Measurements from ENCODE around the gene KCNQ1OT1.

The KCNQ1OT1 gene

DNA sequence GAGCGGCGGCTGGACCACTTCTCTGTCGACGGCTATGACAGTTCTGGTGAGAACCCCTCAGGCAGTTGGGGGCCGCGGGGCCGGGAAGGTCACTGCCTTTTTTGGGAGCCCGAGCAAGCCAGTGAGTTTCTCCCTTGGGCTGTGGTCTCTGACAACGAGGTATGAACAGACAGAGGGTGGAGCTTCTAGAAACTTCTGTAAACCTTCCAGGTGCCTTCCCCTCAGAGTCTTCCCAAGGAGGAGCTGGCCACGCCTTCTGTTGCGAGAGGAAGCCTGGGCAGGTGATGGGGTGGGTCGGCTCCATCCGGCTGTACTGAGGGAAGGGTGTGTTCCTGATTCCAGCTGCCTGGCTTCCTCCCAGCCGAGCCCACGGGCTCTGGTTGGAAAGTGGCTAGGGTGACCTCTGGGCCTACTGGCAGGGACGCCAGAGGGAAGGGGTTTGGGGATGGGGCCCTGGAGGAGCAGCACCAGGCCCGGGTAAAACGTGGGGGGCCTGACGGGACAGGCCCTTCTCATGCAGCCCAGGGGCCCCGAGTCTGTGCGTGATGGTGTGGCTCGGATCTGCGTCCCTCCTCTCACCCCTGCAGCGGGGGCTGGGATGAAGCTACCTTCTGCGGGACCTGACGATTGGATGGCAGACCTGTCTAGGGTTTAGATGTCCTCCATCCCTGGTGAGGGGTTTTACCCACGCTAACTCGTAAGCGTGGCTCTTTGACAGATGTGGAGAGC is 110.8 kb downstream of the KCNQ1OT1 start:
- Mint-ChIP-seq H3K4me3 (no peak overlapping the region), H3K9me3 (no peaks in the 10 kb centered on the region), H3K27me3 (ENCODE audit: low read depth) (no peaks in the 10 kb centered on the region), H3K27ac (no peak overlapping the region), H3K36me3 (ENCODE audit: low read depth) (no peaks in the 10 kb centered on the region), H3K4me1 (ENCODE audit: low read depth) (no peaks in the 10 kb centered on the region)
- DNase-seq (ENCODE audit: low spot score) = no peak

DNA sequence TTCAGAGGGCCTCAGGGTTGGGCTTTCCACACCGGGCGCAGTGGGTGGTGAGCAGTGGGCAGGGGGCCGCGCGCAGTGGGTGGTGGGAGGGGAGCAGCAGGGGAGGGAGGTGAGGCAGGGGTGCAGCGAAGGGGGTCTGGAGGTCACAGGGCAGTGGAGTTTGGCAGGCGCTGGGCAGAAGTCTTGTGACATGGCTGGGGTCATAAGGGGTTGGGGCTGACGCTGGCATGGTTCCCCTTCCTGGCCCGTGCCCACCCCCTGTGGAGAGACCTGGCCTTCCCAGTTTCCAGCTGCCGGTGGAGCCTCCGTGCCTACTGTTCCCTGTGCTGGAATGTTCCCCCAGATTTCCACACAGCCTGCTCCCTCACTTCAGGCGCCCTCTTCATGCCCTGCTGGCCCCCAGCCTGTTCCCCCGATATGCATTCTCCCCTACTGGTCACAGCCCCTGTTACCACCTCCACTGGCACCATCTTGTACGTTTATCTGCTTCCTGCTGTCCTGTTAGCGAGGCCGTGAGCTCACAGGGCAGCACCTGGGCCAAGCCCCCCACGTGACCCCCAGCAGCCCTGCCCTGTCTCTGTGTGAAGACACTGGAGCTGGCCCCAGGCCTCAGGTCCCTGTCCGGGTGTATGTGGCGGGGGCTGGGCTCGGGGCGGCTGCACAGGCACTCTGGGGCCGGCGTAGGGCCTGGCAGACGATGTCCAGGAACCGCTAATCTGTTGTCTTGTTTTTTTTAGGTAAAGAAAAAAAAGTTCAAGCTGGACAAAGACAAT is 111.6 kb downstream of the KCNQ1OT1 start:
- Mint-ChIP-seq H3K27me3 (ENCODE audit: low read depth) (no peaks in the 10 kb centered on the region), H3K4me3 (no peak overlapping the region), H3K36me3 (ENCODE audit: low read depth) (no peaks in the 10 kb centered on the region), H3K4me1 (ENCODE audit: low read depth) (no peaks in the 10 kb centered on the region), H3K27ac (no peak overlapping the region), H3K9me3 (no peaks in the 10 kb centered on the region)
- DNase-seq (ENCODE audit: low spot score) = no peak

DNA sequence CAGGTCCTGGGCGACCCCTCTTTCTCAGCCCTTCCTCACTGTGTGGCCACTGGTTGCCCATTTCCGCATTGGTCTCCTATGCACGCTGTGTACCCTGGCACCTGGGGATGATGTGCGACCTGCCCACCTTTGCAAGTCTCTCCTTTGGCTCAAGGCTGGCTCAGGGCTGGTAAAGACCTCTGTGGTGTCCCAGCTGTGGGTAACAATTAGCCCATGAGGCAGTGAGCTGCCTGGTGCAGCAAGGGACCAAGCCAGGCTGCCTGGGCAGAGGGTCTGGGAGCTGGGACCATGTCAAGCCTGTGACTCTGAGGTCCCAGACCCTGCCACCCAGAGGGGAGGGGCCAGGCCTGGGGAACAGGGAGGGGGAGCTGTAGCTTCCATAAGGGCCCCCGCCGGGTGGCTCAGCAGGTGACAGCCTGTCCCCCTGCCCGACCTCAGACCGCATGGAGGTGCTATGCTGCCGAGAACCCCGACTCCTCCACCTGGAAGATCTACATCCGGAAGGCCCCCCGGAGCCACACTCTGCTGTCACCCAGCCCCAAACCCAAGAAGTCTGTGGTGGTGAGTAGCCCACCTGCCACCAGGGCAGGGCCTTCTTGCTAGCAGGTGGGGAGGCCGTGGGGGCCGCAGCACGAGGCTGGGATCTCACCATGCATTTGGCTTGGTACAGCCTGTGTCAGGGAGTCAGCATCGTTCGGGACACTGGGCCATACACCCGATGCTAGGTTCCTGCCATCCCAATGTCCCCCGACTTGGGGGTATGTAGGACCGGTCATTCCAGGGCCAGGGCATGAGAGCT is 112.5 kb downstream of the KCNQ1OT1 start:
- no peaks in the 10 kb centered on the region for H3K9me3 Mint-ChIP-seq
- no peaks in the 10 kb centered on the region for H3K27me3 Mint-ChIP-seq (ENCODE audit: low read depth)
- no peaks in the 10 kb centered on the region for H3K4me1 Mint-ChIP-seq (ENCODE audit: low read depth)
- no peaks in the 10 kb centered on the region for H3K36me3 Mint-ChIP-seq (ENCODE audit: low read depth)
- no peak overlapping the region for H3K27ac Mint-ChIP-seq
- DNase-seq (ENCODE audit: low spot score) = no peak
- H3K4me3 Mint-ChIP-seq = no peak overlapping the region

GRCh38 chr11:2586793-2587131 is 113.0 kb downstream of the KCNQ1OT1 start:
- Mint-ChIP-seq H3K9me3 (no peaks in the 10 kb centered on the region), H3K36me3 (ENCODE audit: low read depth) (no peaks in the 10 kb centered on the region), H3K27ac (no peak overlapping the region), H3K4me3 (no peak overlapping the region), H3K27me3 (ENCODE audit: low read depth) (no peaks in the 10 kb centered on the region), H3K4me1 (ENCODE audit: low read depth) (no peaks in the 10 kb centered on the region)
- DNase-seq (ENCODE audit: low spot score) = no peak

DNA sequence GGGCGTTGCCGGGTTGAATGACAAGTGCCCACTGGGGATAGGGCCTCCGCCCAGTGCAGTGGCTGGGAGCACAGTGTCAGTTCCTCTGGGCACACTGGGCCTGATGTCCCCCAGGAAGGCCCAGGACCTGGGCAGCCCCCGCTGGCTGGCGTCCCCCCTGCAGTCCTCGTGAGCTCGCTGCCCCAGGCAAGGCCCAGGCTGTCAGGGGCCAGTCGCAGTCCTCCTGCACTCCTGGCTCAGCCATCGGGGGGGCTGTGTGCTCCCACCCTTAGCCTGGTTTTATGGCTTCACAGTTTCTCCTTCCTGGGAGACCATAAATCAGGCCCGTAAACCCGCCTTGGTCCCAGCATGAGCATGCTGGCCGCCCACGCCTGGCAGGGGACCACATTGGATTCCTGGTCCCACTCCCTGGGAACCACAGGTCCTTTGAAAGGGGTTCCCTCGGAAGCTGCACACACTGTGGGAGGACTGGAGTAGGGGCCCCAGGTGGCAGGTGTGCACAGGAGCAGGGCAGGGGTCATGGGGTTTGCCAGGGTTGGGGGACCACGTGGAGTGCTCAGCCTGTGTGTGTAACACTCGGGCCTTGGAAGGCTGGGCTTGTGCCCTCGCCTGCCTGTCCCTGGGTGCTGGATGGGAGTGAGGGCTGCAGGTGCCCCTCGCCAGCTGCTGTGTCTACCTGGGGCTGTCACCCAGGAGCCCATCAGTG is 113.6 kb downstream of the KCNQ1OT1 start:
- no peaks in the 10 kb centered on the region for H3K27me3 Mint-ChIP-seq (ENCODE audit: low read depth)
- H3K36me3 Mint-ChIP-seq (ENCODE audit: low read depth) = no peaks in the 10 kb centered on the region
- no peaks in the 10 kb centered on the region for H3K4me1 Mint-ChIP-seq (ENCODE audit: low read depth)
- H3K27ac Mint-ChIP-seq = no peak overlapping the region
- H3K4me3 Mint-ChIP-seq = no peak overlapping the region
- H3K9me3 Mint-ChIP-seq = no peaks in the 10 kb centered on the region
- no peak for DNase-seq (ENCODE audit: low spot score)

- Mint-ChIP-seq H3K27ac (no peak overlapping the region), H3K36me3 (ENCODE audit: low read depth) (no peaks in the 10 kb centered on the region), H3K4me1 (ENCODE audit: low read depth) (no peaks in the 10 kb centered on the region), H3K9me3 (no peaks in the 10 kb centered on the region), H3K27me3 (ENCODE audit: low read depth) (no peaks in the 10 kb centered on the region), H3K4me3 (no peak overlapping the region)
- no peak for DNase-seq (ENCODE audit: low spot score)
These were observed 114.2 kb downstream of the KCNQ1OT1 start for GRCh38 chr11:2585566-2586086.

DNA sequence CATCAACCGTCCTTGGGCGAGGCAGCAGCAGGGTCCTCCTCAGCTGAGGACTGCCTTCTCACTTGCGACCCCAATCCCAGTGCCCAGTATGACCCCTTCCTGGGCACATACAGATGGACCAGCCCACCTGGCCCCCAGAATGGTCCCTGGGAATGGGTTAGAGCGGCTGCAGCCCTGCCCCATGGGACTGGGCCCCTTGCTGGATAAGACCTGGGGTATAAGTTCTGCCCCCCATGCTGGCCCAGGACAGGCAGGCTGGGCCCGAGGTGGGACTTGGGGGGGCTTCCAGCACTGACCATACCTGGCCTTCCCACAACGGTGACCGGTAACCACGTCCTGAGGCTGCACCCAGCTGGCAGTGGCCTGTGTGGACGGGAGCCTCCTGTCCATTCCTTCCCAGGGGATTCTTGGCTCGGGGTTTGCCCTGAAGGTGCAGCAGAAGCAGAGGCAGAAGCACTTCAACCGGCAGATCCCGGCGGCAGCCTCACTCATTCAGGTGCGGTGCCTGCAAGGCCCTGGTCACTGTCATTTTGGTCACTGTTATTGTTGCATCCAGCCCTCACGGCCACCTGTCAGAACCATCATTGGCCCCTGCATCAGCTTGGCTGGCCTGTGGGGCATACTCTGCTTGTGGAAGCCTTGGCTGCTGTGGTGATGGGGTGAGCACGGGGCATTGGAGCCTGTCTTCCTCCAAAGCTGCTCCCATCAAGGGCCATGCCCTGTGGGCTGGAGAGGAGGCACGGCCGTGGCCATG is 114.8 kb downstream of the KCNQ1OT1 start:
- Mint-ChIP-seq H3K27me3 (ENCODE audit: low read depth) (no peaks in the 10 kb centered on the region), H3K4me1 (ENCODE audit: low read depth) (no peaks in the 10 kb centered on the region), H3K36me3 (ENCODE audit: low read depth) (no peaks in the 10 kb centered on the region)

DNA sequence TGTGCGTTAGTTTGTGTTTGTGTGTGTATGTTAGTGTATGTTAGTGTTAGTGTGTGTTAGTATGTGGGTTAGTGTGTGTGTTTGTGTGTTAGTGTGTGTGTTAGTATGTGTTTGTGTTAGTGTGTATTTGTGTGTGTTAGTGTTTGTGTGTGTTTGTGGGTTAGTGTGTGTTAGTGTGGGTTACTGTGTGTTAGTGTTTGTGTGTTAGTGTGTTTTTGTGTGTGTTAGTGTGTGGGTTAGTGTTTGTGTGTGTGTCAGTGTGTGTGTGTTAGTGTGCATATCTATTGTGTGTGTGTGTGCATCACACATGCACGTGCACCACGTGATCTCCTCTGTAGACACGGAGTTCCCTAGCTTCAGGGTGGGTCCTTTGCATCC is 115.4 kb downstream of the KCNQ1OT1 start:
- H3K27me3 Mint-ChIP-seq (ENCODE audit: low read depth) = no peaks in the 10 kb centered on the region
- H3K9me3 Mint-ChIP-seq = no peaks in the 10 kb centered on the region
- no peak for DNase-seq (ENCODE audit: low spot score)
- no peaks in the 10 kb centered on the region for H3K4me1 Mint-ChIP-seq (ENCODE audit: low read depth)
- H3K4me3 Mint-ChIP-seq = no peak overlapping the region
- no peak overlapping the region for H3K27ac Mint-ChIP-seq
- no peaks in the 10 kb centered on the region for H3K36me3 Mint-ChIP-seq (ENCODE audit: low read depth)

More for the DNA sequence above, 114.8 kb downstream of the KCNQ1OT1 start:
- H3K27ac Mint-ChIP-seq = no peak overlapping the region
- no peak overlapping the region for H3K4me3 Mint-ChIP-seq
- H3K9me3 Mint-ChIP-seq = no peaks in the 10 kb centered on the region
- DNase-seq (ENCODE audit: low spot score) = no peak

- no peaks in the 10 kb centered on the region for H3K9me3 Mint-ChIP-seq
- no peaks in the 10 kb centered on the region for H3K36me3 Mint-ChIP-seq (ENCODE audit: low read depth)
- H3K27me3 Mint-ChIP-seq (ENCODE audit: low read depth) = no peaks in the 10 kb centered on the region
- no peak overlapping the region for H3K4me3 Mint-ChIP-seq
- H3K4me1 Mint-ChIP-seq (ENCODE audit: low read depth) = no peaks in the 10 kb centered on the region
- DNase-seq (ENCODE audit: low spot score) = no peak
- H3K27ac Mint-ChIP-seq = no peak overlapping the region
These were observed 116.2 kb downstream of the KCNQ1OT1 start for GRCh38 chr11:2583605-2583958.

DNA sequence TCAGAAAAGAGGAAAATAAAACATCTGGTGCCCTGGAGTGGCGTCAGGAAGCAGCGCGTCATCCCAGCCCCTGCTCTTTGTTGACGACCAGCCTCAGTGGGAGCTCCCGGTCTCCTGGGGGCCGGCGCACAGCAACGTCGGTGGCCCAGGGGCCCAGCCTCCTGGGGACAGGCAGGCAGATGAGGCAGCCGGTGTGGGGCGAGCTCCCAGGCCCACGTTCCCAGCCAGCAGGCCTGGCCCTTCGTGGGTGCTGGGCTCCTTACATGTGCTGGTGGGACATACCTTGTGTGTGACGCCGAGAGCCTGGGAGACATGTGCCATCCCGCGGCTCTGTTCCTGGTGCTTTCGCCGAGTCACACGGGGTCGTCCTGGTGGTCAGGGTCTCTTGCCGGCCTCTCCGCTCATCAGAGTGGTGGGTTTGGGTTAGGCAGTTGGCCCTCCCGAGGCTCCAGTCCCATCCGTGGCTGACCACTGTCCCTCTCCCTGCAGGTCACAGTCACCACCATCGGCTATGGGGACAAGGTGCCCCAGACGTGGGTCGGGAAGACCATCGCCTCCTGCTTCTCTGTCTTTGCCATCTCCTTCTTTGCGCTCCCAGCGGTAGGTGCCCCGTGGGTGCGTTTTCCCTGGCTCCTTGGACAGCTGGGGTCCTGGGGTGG is 116.7 kb downstream of the KCNQ1OT1 start:
- Mint-ChIP-seq H3K4me1 (ENCODE audit: low read depth) (no peaks in the 10 kb centered on the region), H3K27me3 (ENCODE audit: low read depth) (no peaks in the 10 kb centered on the region), H3K36me3 (ENCODE audit: low read depth) (no peaks in the 10 kb centered on the region), H3K4me3 (no peak overlapping the region), H3K27ac (no peak overlapping the region), H3K9me3 (no peaks in the 10 kb centered on the region)
- no peak for DNase-seq (ENCODE audit: low spot score)

DNA sequence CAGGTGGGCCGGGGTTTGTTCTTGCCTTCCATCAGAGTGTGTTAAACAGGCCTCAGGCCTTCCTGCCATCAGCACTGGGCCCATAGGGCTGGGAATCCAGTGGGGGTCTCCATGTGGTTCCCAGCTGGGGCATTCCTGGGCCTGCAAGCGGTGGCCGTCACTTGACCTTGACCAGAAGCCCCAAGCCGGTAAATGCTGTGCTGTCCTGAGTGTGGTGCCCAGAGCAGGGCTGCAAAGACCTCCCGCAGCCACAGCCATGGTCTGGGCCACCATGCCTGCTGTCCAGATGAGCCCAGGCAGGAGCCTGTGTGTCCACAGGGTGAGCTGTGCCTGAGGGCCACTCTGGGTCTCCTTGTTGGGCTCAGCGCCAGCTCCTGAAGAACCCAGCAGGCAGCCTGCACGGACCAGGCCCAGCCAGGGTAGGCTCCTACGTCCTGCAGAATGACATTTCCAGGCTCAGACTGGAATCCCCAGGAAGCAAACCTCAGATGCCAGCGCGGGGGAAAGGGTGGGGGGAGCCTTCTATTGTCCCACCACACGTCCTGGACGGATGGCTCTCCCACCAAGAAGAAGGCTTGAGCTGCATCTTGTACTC is 117.3 kb downstream of the KCNQ1OT1 start:
- Mint-ChIP-seq H3K36me3 (ENCODE audit: low read depth) (no peaks in the 10 kb centered on the region), H3K27me3 (ENCODE audit: low read depth) (no peaks in the 10 kb centered on the region), H3K27ac (no peak overlapping the region), H3K9me3 (no peaks in the 10 kb centered on the region), H3K4me3 (no peak overlapping the region), H3K4me1 (ENCODE audit: low read depth) (no peaks in the 10 kb centered on the region)
- no peak for DNase-seq (ENCODE audit: low spot score)

- Mint-ChIP-seq H3K4me1 (ENCODE audit: low read depth) (no peaks in the 10 kb centered on the region), H3K27me3 (ENCODE audit: low read depth) (no peaks in the 10 kb centered on the region), H3K27ac (no peak overlapping the region), H3K36me3 (ENCODE audit: low read depth) (no peaks in the 10 kb centered on the region), H3K9me3 (no peaks in the 10 kb centered on the region), H3K4me3 (no peak overlapping the region)
- DNase-seq (ENCODE audit: low spot score) = no peak
These were observed 117.9 kb downstream of the KCNQ1OT1 start for GRCh38 chr11:2581931-2582350.

Data from T-helper 2 cell treated with Interferon-gamma antibody and Interleukin-4, amounts not matched to agents 5 μg/mL and 100 μg/mL, for 36 hours (primary cell).